ENCODE data around the gene MRPS14. TPM values are rescaled to one million over a fixed set of nuclear protein-coding genes. Genes with fewer than 3 reads are reported as not detected.

MRPS14 gene
- total and polyA plus RNA-seq, 9 of the 15 experiments (the other 6 are each of a cell fraction or from before 2014, with no cell fraction given), result 38.1 to 231 (median 54.9) TPM

DNA sequence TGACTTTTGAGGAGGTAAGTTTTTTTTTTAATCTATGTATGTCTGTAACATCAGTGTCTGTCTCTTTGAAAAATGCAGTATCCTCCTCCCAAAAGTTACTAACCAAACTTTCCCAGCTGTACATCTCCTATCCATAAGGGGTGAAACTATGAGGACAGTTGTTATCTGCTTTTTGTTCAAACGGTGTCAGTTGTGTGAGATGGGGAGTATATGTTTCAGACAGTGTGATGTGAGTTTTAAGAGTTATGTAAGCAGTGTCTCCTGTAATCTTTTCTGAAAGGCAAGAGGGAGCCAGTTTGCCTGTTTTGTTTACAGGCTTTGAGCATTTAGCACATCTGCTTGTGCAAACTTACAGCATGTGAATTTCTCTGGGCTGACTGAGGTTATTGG is 58.3 kb downstream of the MRPS14 start (continued):
- TF ChIP-seq, protein P1, sequence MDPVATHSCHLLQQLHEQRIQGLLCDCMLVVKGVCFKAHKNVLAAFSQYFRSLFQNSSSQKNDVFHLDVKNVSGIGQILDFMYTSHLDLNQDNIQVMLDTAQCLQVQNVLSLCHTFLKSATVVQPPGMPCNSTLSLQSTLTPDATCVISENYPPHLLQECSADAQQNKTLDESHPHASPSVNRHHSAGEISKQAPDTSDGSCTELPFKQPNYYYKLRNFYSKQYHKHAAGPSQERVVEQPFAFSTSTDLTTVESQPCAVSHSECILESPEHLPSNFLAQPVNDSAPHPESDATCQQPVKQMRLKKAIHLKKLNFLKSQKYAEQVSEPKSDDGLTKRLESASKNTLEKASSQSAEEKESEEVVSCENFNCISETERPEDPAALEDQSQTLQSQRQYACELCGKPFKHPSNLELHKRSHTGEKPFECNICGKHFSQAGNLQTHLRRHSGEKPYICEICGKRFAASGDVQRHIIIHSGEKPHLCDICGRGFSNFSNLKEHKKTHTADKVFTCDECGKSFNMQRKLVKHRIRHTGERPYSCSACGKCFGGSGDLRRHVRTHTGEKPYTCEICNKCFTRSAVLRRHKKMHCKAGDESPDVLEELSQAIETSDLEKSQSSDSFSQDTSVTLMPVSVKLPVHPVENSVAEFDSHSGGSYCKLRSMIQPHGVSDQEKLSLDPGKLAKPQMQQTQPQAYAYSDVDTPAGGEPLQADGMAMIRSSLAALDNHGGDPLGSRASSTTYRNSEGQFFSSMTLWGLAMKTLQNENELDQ (CRISPR knock-in tag; IDR thresholded peaks at IDR 0.05; ENCODE audit: borderline replicate concordance), result no peak

- Histone ChIP-seq H3K36me3 (ENCODE audit: control insufficient read depth, insufficient read depth, low read length) (peaks cover 3% of the 10 kb centered on the region; the same call in 1 of the 3 replicates), H3K4me2 (ENCODE audit: insufficient read depth, low read length) (peak overlapping the region; percentile 75), H3K79me2 (ENCODE audit: control insufficient read depth, insufficient read depth, low read length) (peaks cover 4% of the 10 kb centered on the region; the same call in 1 of the 3 replicates), H3K9ac (ENCODE audit: insufficient read depth in 1 of 2, low read depth in 2 of 2, low read length in 2 of 2) (peak overlapping the region in 1 of 2 experiments; percentile 64; a peak in 2 of 4 replicates), H3K27ac (ENCODE audit: extremely low read depth, low read depth, low read length) (peak overlapping the region; percentile 88), H3K4me3 (peak overlapping the region; percentile 9; the same call in 1 of the 2 replicates), H3K27me3 (ENCODE audit: control insufficient read depth in 2 of 2, insufficient read depth in 2 of 2, low read length in 2 of 2) (no peaks in the 10 kb centered on the region), H2AFZ (ENCODE audit: low read depth, low read length) (peak overlapping the region; percentile 78), H4K20me1 (replicated peaks; ENCODE audit: control insufficient read depth, insufficient read depth, low read length) (no peaks in the 10 kb centered on the region), H3K9me3 (replicated peaks; ENCODE audit: control insufficient read depth, insufficient read depth, low read depth, low read length) (no peaks in the 10 kb centered on the region), H3K4me1 (replicated peaks in 1 of 2; ENCODE audit: control insufficient read depth in 2 of 2, insufficient read depth in 2 of 2, low read length in 2 of 2) (peaks cover 3 to 51% of the 10 kb centered on the region in 2 experiments; a peak in 4 of 5 replicates), H3K9me1 (ENCODE audit: control insufficient read depth, insufficient read depth, low read length) (no peaks in the 10 kb centered on the region)
- ATAC-seq, result peak; percentile 90
- POLR2A ChIA-PET, result interaction anchor here (0.6 to 1.6 kb wide), 10 partner anchors 10 to 37 kb away, joined by 3 to 6 read pairs (median 3); no protein-coding TSS in a partner anchor
- 11% methylated on average over 6 of the region's 6 CpGs for WGBS (ENCODE audit: insufficient coverage, low coverage, missing lambda C conversion rate)
- BruUV-seq (replicated peaks), result no TSS peak
- CTCF ChIA-PET (ENCODE audit: low intra/inter-chr PET ratio), result interaction anchor here (0.6 kb wide), 1 partner anchor 12 kb away, joined by 6 read pairs; no protein-coding TSS in a partner anchor
- peak; percentile 22 to 90 (median 52) for DNase-seq (ENCODE audit: extremely low read depth in 1 of 4, low spot score in 3 of 4)
- in situ Hi-C loops (cut with MboI), result no loop called here
- FAIRE-seq, result peak; percentile 92
- intact Hi-C loops (cut with micrococcal nuclease), result loop anchor here (2.0 kb wide), 1 partner anchor 34 kb away; the partner anchor contains the start of gene CACYBP
- TF ChIP-seq TRIM24 (IDR thresholded peaks at IDR 0.05) (peak; percentile 15 to 49; a peak in 3 of 4 replicates), CBFA2T2 (conservative IDR thresholded peaks at IDR 0.05) (peak; percentile 65; the same call in 1 of the 2 replicates), ARID3A (IDR thresholded peaks at IDR 0.05; ENCODE audit: borderline replicate concordance, low read depth, low read length) (peak; percentile 91), CBFA2T3 (IDR thresholded peaks at IDR 0.05) (peak; percentile 85), MIER1 (IDR thresholded peaks at IDR 0.05; ENCODE audit: low read depth) (no peak)
- TF ChIP-seq, protein P2, sequence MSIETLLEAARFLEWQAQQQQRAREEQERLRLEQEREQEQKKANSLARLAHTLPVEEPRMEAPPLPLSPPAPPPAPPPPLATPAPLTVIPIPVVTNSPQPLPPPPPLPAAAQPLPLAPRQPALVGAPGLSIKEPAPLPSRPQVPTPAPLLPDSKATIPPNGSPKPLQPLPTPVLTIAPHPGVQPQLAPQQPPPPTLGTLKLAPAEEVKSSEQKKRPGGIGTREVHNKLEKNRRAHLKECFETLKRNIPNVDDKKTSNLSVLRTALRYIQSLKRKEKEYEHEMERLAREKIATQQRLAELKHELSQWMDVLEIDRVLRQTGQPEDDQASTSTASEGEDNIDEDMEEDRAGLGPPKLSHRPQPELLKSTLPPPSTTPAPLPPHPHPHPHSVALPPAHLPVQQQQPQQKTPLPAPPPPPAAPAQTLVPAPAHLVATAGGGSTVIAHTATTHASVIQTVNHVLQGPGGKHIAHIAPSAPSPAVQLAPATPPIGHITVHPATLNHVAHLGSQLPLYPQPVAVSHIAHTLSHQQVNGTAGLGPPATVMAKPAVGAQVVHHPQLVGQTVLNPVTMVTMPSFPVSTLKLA (conservative IDR thresholded peaks at IDR 0.05), result peak; percentile 26 to 62; a peak in 3 of 4 replicates
- TF ChIP-seq, protein P3, sequence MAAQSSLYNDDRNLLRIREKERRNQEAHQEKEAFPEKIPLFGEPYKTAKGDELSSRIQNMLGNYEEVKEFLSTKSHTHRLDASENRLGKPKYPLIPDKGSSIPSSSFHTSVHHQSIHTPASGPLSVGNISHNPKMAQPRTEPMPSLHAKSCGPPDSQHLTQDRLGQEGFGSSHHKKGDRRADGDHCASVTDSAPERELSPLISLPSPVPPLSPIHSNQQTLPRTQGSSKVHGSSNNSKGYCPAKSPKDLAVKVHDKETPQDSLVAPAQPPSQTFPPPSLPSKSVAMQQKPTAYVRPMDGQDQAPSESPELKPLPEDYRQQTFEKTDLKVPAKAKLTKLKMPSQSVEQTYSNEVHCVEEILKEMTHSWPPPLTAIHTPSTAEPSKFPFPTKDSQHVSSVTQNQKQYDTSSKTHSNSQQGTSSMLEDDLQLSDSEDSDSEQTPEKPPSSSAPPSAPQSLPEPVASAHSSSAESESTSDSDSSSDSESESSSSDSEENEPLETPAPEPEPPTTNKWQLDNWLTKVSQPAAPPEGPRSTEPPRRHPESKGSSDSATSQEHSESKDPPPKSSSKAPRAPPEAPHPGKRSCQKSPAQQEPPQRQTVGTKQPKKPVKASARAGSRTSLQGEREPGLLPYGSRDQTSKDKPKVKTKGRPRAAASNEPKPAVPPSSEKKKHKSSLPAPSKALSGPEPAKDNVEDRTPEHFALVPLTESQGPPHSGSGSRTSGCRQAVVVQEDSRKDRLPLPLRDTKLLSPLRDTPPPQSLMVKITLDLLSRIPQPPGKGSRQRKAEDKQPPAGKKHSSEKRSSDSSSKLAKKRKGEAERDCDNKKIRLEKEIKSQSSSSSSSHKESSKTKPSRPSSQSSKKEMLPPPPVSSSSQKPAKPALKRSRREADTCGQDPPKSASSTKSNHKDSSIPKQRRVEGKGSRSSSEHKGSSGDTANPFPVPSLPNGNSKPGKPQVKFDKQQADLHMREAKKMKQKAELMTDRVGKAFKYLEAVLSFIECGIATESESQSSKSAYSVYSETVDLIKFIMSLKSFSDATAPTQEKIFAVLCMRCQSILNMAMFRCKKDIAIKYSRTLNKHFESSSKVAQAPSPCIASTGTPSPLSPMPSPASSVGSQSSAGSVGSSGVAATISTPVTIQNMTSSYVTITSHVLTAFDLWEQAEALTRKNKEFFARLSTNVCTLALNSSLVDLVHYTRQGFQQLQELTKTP (IDR thresholded peaks at IDR 0.05; ENCODE audit: low read depth in 1 of 2, partially characterized antibody in 2 of 2), result peak in 1 of 2 experiments; percentile 37
Observed at GRCh38 chr1:174964261-174964971, 58.8 kb downstream of the MRPS14 start.

Data from K562 (cell line).